Mammary epithelial cell (primary cell): ENCODE data around the gene CRYBB1.

ENCODE experiments used
- EZH2 ChIP-seq: IDR thresholded peaks from 2 replicates; pipeline ENCODE4 v1.6.1; 2012; ENCODE audit warnings: low read length, inconsistent platforms, borderline replicate concordance
- TF ChIP-seq, protein P1 (sequence below), 2 donors: IDR thresholded peaks in 1 of 2; conservative IDR thresholded peaks in 1 of 2; 2 replicates each; pipeline ENCODE4 v1.5.1; 2011 to 2012; ENCODE audit warnings: inconsistent platforms in 2 of 2, low read length in 2 of 2, mild to moderate bottlenecking in 2 of 2, control low read depth in 1 of 2, low read depth in 1 of 2; ENCODE audit not compliant: insufficient read depth in 1 of 2; ENCODE audit errors: extremely low read depth in 1 of 2

DNA sequence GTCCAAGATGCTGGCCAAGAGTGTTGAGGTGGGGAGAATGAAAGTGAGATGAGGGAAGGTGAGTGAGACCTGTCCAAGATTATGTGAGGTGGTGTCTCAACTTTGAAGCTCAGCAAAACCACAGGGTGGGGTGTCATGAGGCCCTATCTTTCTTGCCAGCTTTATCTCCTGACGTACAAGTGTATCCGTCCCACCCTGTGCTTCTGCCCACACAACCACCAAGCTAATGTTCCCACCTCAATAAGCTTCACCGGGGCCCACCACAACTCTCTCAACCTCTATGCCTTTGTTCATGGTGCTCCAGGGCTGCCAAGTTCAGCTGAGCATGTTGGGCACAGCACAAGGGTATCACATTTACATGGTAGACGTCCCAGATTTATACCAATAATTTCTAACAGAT is 20.8 kb downstream of the CRYBB1 start:
- TF ChIP-seq, protein P1, sequence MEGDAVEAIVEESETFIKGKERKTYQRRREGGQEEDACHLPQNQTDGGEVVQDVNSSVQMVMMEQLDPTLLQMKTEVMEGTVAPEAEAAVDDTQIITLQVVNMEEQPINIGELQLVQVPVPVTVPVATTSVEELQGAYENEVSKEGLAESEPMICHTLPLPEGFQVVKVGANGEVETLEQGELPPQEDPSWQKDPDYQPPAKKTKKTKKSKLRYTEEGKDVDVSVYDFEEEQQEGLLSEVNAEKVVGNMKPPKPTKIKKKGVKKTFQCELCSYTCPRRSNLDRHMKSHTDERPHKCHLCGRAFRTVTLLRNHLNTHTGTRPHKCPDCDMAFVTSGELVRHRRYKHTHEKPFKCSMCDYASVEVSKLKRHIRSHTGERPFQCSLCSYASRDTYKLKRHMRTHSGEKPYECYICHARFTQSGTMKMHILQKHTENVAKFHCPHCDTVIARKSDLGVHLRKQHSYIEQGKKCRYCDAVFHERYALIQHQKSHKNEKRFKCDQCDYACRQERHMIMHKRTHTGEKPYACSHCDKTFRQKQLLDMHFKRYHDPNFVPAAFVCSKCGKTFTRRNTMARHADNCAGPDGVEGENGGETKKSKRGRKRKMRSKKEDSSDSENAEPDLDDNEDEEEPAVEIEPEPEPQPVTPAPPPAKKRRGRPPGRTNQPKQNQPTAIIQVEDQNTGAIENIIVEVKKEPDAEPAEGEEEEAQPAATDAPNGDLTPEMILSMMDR (conservative IDR thresholded peaks at IDR 0.05 in 1 of 2, IDR thresholded peaks at IDR 0.05 in 1 of 2; ENCODE audit: extremely low read depth in 1 of 2, insufficient read depth in 1 of 2, low read depth in 1 of 2, low read length in 2 of 2), result no peak
- TF ChIP-seq EZH2, result no peak
